GM18861 (cell line): ENCODE data around the gene METAP1.
A peak's percentile ranks its signal among the peaks of the same experiment; 100 is the strongest.
"Not testable (repeated sequence)": the region's sequence is repeated elsewhere in the genome, so short reads cannot be mapped to it uniquely, and the experiment has no call there.

Experiments used
- ATAC-seq: cut with Tn5 transposase; IDR thresholded peaks from one replicate; pipeline ENCODE4 v1.9.1; 2021; ENCODE audit not compliant: unreplicated experiment

METAP1 gene

GRCh38 chr4:98995183-98996055 lies at the start of gene METAP1:
Gene METAP1, plus strand, starts transcription at chr4:98995721. Its CDS starts 33 bp downstream, at chr4:98995754.
- peak; percentile 95 for ATAC-seq

GRCh38 chr4:98946359-98946758 lies 49.2 kb upstream of the METAP1 start:
- ATAC-seq: no peak

DNA sequence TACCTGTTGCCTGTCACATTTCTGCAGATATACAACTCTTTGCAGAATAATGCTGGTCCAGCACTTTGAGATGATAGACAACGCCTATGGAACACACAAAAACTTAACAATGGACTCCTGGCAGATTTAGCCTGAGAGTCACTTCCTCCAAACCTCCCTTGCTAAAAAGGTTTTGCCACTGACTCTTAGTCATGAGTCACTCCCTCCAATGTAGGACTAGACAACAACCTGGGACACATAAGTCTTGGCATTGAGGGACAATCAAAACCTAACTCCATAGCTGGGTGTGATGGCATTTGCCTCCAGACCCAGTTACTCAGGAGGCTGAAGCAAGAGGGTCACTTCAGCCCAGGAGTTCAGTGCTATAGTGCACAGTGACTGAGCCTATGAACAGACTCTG lies 44.6 kb upstream of the METAP1 start:
- no peak for ATAC-seq

DNA sequence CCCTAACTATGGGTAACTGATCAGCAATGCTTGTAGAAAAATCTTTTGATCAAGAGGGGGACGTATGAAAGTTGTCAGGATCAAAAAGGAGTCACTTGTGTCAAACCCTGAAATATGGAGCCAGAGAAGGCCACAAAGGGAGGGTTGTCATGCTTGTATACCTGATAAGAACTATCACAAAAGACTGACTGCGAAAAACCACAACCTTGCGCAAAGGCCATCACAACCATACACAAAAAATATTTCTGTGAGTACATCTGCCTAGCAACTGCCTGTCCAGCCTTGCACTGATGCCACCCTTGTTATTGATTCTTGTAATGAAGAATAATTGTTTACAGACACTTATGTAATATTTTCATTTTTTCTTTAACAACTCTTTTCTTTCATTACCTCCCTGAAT lies 43.8 kb upstream of the METAP1 start:
- no peak for ATAC-seq

- ATAC-seq: no peak
These were observed 40.3 kb upstream of the METAP1 start for GRCh38 chr4:98955229-98955628.

DNA sequence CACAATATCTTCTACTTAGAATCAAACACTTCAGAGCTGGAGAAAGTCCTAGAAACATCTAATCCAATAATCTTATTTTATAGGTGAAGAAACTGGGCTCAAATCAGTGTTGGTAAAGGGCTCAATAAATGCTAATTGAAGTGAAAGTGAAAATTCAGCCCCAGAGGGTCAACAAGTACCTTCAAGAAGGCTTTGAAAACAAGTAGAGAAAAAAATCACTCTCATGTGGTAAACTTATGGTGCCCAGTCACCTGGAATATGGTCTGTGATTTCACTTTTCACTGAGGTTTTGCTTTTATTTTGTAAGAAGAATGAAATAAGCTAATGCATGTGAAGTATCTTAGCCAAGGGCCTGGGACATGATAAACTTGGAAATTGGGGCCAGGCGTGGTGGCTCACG lies 37.5 kb upstream of the METAP1 start:
- no peak for ATAC-seq

DNA sequence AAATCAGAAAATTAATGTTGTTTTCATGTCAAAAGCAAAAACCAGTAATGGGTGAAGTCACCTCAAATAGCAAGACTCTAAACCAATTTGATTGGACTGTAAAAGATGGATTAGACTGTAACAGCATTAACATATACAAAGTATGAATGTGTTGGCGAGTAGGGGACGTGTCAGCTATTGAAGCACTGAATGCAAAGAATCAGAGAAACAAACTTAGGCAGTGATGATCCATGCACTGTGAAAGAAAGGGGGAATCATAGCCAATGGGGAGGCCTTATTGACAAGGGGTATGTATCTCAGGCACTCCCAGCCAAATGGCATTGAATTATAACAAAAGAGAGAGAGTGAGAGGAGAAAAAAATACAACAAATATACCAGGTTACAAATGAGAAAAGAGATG lies 36.1 kb upstream of the METAP1 start:
- no peak for ATAC-seq

DNA sequence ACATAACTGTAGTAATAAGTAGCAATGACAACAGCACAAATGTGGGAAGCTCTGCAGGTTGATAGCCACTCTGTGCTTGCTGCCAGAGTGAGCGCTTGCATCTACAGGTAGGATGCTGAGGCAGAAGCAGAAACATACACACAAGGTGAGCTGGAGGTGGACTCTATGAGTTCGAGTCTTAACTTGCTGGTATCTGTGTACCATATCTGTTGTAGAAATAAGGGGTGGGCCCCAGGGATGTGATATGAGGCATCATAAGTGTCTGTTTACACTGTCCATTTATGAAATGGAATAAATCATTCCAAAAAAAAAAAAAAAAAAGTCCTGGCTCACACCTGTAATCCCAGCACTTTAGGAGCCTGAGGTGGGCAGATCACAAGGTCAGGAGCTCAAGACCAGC lies 33.8 kb upstream of the METAP1 start:
- ATAC-seq: no peak

GRCh38 chr4:98963538-98964433 lies 31.7 kb upstream of the METAP1 start:
- no peak for ATAC-seq

DNA sequence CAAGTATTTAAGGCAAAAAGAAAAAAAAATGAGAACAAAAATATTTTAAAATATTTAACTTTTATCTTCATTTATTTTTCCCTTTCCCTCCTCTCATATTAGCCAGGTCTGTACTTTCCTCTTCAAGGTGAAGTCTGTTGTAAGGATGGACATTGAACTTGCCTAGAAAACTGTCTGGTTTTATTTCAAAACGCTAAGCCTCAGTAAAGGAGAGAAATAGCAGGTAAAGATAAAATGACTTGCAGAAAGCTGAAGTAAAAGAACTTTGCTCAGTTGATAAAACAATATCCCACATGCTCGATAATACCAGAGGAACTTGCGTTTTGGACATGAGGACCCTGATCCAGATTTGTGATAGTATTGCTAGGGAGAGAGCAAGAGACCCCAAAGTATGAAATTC lies 28.6 kb upstream of the METAP1 start:
- ATAC-seq: no peak

DNA sequence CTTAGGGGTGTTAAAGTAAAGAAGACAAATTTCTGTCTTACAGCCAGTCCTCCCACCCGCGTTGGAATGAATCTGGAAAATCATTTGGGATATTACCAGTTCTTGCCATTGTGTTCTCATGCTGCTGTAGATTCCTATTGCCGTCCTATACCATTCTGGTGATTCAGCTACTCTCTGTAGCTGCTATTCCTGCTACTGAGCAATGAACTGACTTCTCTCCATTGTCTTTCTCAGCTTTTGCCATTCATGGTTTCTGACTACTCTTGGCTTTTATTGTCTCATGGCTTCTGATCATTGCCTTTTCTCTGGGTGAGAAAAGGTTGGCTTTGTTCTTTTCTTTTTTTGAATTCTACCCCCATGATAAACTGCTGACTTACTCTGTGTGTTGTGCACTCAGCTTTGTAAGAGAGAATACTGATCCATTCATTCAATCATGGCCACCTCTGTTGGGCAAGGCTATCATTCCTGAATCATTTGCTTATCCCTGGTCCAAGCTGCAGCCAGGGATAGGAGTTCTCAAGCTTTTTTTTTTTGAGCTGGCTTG lies 27.7 kb upstream of the METAP1 start:
- ATAC-seq: no peak

- no peak for ATAC-seq
These were observed 25.4 kb upstream of the METAP1 start for GRCh38 chr4:98969878-98970785.

GRCh38 chr4:98976716-98977115 lies 18.8 kb upstream of the METAP1 start:
- no peak for ATAC-seq

GRCh38 chr4:98977557-98977956 lies 18.0 kb upstream of the METAP1 start:
- no peak for ATAC-seq

DNA sequence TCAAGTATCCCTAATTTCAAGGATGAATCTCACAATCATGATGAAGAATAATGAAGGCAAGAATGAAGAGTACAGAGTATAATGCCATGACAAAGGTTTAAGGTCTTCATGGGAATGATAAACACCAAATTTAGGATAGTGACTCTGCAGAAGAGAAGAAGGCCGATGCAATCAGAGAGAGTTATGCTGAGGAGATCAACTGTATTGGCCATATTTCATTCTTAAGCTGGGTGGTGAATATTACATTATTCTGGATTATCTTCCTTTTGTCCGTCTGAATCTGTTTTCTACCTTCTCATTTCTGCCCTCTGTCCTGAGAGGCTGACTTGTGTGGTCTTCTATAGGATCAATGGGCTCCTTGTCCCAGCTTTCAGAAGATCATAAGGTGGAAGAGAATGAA lies 7.8 kb upstream of the METAP1 start:
- ATAC-seq: no peak

- not testable (repeated sequence) for ATAC-seq
These were observed 2.7 kb upstream of the METAP1 start for GRCh38 chr4:98992835-98993234.

GRCh38 chr4:98993419-98994071 lies 2.0 kb upstream of the METAP1 start:
- ATAC-seq: no peak

DNA sequence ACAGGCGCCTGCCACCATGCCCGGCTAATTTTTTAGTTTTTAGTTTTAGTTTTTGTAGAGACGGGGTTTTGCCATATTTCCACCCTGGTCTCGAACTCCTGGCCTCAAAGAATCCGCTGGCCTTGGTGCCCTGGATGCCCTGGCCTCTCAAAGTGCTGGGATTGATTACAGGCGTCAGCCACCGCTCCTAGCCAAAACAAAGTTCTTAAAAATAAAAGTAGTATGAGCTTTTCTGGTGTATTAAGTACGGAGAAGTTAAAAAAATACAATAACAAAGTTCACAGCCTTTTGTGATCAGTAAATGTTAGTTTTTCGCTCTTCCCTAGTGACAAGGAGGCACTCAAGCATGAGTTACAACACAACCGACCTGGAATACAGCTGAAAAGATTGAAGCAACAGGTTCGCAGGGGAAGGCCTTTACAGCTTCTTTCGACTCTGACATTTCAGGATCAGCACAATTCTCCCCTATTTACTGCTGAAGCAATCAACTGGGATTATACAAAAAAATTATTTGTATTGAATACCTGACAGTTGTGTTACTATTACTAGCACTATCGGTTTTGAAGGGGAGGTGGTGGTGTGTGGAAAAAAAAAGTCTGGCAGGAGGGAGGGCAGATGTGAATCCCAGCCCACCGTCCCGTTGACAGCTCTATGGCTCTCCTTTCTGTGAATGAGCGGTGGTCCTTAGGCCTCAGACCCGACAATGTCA lies 893 bp upstream of the METAP1 start:
- no peak for ATAC-seq

GRCh38 chr4:98996056-98996764 lies 689 bp downstream of the METAP1 start:
- peak; percentile 8 for ATAC-seq
